ENCODE data around the gene PTPRA.
"Not testable (repeated sequence)": the region's sequence is repeated elsewhere in the genome, so short reads cannot be mapped to it uniquely, and the experiment has no call there.

PTPRA gene

GRCh38 chr20:3045816-3046676, 172.8 kb downstream of the PTPRA start, which contains the start of gene MRPS26:
TSS of gene MRPS26 (plus strand) at chr20:3046052. CDS start at chr20:3046069, 17 bp downstream.
- peak; percentile 41 to 62 (median 59) for DNase-seq
- Histone ChIP-seq H3K27me3 (replicated peaks; ENCODE audit: control insufficient read depth, insufficient read depth, low read length, poor library complexity, severe bottlenecking) (no peaks in the 10 kb centered on the region), H3K27ac (ENCODE audit: insufficient read depth, low read length, poor library complexity, severe bottlenecking) (peak within 1 kb of the TSS; percentile 76), H3K9me3 (ENCODE audit: control insufficient read depth, low read length) (no peaks in the 10 kb centered on the region), H3K4me1 (ENCODE audit: control insufficient read depth, insufficient read depth, low read length, poor library complexity, severe bottlenecking) (peaks cover 3% of the 10 kb centered on the region), H3K36me3 (ENCODE audit: control insufficient read depth, insufficient read depth, low read length) (peaks cover 19% of the 10 kb centered on the region), H3K4me3 (ENCODE audit: insufficient read depth, low read depth, low read length, poor library complexity, severe bottlenecking) (peak within 1 kb of the TSS; percentile 85)

GRCh38 chr20:3046677-3047462, 173.6 kb downstream of the PTPRA start:
- Histone ChIP-seq H3K4me3 (ENCODE audit: insufficient read depth, low read depth, low read length, poor library complexity, severe bottlenecking) (peak overlapping the region; percentile 85), H3K9me3 (ENCODE audit: control insufficient read depth, low read length) (no peaks in the 10 kb centered on the region), H3K27me3 (replicated peaks; ENCODE audit: control insufficient read depth, insufficient read depth, low read length, poor library complexity, severe bottlenecking) (no peaks in the 10 kb centered on the region), H3K4me1 (ENCODE audit: control insufficient read depth, insufficient read depth, low read length, poor library complexity, severe bottlenecking) (peaks cover 3% of the 10 kb centered on the region), H3K27ac (ENCODE audit: insufficient read depth, low read length, poor library complexity, severe bottlenecking) (peak overlapping the region; percentile 76), H3K36me3 (ENCODE audit: control insufficient read depth, insufficient read depth, low read length) (peaks cover 19% of the 10 kb centered on the region)
- DNase-seq: no peak

- peaks cover 3% of the 10 kb centered on the region for H3K4me1 ChIP-seq (ENCODE audit: control insufficient read depth, insufficient read depth, low read length, poor library complexity, severe bottlenecking)
- H3K36me3 ChIP-seq (ENCODE audit: control insufficient read depth, insufficient read depth, low read length): peaks cover 19% of the 10 kb centered on the region
- DNase-seq: no peak
- no peak overlapping the region for H3K4me3 ChIP-seq (ENCODE audit: insufficient read depth, low read depth, low read length, poor library complexity, severe bottlenecking)
- no peak overlapping the region for H3K27ac ChIP-seq (ENCODE audit: insufficient read depth, low read length, poor library complexity, severe bottlenecking)
- no peaks in the 10 kb centered on the region for H3K27me3 ChIP-seq (replicated peaks; ENCODE audit: control insufficient read depth, insufficient read depth, low read length, poor library complexity, severe bottlenecking)
- no peaks in the 10 kb centered on the region for H3K9me3 ChIP-seq (ENCODE audit: control insufficient read depth, low read length)
Observed at GRCh38 chr20:3047486-3048419, 174.5 kb downstream of the PTPRA start.

GRCh38 chr20:3051385-3052019, 178.2 kb downstream of the PTPRA start:
- Histone ChIP-seq H3K4me3 (ENCODE audit: insufficient read depth, low read depth, low read length, poor library complexity, severe bottlenecking) (no peak overlapping the region), H3K27me3 (replicated peaks; ENCODE audit: control insufficient read depth, insufficient read depth, low read length, poor library complexity, severe bottlenecking) (no peaks in the 10 kb centered on the region), H3K4me1 (ENCODE audit: control insufficient read depth, insufficient read depth, low read length, poor library complexity, severe bottlenecking) (peaks cover 3% of the 10 kb centered on the region), H3K9me3 (ENCODE audit: control insufficient read depth, low read length) (no peaks in the 10 kb centered on the region), H3K36me3 (ENCODE audit: control insufficient read depth, insufficient read depth, low read length) (peaks cover 19% of the 10 kb centered on the region), H3K27ac (ENCODE audit: insufficient read depth, low read length, poor library complexity, severe bottlenecking) (no peak overlapping the region)
- no peak for DNase-seq

- Histone ChIP-seq H3K27me3 (replicated peaks; ENCODE audit: control insufficient read depth, insufficient read depth, low read length, poor library complexity, severe bottlenecking) (no peaks in the 10 kb centered on the region), H3K9me3 (ENCODE audit: control insufficient read depth, low read length) (no peaks in the 10 kb centered on the region), H3K36me3 (ENCODE audit: control insufficient read depth, insufficient read depth, low read length) (no peaks in the 10 kb centered on the region), H3K27ac (ENCODE audit: insufficient read depth, low read length, poor library complexity, severe bottlenecking) (no peak overlapping the region), H3K4me3 (ENCODE audit: insufficient read depth, low read depth, low read length, poor library complexity, severe bottlenecking) (no peak overlapping the region), H3K4me1 (ENCODE audit: control insufficient read depth, insufficient read depth, low read length, poor library complexity, severe bottlenecking) (no peaks in the 10 kb centered on the region)
- DNase-seq: no peak
Observed at GRCh38 chr20:3059489-3059888, 186.2 kb downstream of the PTPRA start.

DNA sequence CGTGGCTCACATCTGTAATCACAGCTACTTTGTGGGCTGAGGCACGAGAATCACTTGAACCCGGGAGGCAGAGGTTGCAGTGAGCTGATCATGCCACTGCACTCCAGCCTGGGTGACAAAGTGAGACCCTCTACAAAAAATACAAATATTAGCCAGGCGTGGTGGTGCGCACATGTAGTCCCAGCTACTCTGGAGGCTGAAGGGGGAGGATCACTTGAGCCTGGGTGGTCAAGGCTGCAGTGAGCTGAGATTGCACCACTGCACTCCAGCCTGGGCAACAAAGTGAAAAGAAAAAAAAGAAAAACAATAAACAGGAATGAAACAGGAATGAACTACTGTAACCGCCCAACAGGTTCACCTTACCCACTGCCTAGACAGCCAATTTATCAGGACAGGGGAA, 190.8 kb downstream of the PTPRA start:
- DNase-seq: not testable (repeated sequence)

DNA sequence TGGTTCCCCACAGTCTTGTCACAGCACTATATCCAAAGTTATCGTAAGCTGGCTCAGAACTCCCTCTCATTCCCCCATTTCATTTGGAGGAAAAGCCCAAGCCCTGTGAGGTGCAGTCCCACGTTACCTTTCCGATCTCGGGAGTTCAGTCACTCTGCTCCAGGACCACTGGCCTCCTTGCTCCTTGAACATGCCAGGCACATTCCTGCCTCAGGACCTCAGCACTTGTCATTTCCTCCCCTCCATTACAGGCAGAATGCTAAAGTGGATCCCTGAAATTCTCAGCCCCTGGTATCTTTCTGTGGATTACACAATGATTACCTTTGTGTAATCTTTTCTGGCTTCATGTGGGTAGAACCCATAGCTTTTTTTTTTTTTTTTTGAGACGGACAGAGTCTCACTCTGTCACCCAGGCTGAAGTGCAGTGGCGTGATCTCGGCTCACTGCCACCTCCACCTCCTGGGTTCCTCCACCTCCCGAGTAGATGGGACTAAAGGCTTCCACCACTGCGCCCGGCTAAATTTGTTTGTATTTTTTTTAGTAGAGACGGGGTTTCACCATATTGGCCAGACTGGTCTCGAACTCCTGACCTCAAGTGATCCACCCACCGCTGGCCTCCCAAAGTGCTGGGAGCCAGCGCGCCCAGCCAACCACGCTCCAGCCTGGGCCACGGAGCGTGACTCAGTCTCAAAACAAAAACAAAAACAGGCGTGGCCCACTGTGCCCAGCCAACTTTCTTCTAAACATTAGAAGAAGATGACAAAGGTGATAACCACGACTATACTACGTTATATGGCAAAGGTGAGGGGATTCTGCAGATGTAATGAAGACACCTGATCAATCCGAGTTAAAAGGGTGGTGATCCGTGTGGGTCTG, 194.1 kb downstream of the PTPRA start:
- H3K36me3 ChIP-seq (ENCODE audit: control insufficient read depth, insufficient read depth, low read length): no peaks in the 10 kb centered on the region
- no peaks in the 10 kb centered on the region for H3K9me3 ChIP-seq (ENCODE audit: control insufficient read depth, low read length)
- no peak for DNase-seq
- no peak overlapping the region for H3K27ac ChIP-seq (ENCODE audit: insufficient read depth, low read length, poor library complexity, severe bottlenecking)
- no peaks in the 10 kb centered on the region for H3K27me3 ChIP-seq (replicated peaks; ENCODE audit: control insufficient read depth, insufficient read depth, low read length, poor library complexity, severe bottlenecking)
- peaks cover 8% of the 10 kb centered on the region for H3K4me1 ChIP-seq (ENCODE audit: control insufficient read depth, insufficient read depth, low read length, poor library complexity, severe bottlenecking)
- no peak overlapping the region for H3K4me3 ChIP-seq (ENCODE audit: insufficient read depth, low read depth, low read length, poor library complexity, severe bottlenecking)

More for the DNA sequence above, 190.8 kb downstream of the PTPRA start:
- H3K9me3 ChIP-seq (ENCODE audit: control insufficient read depth, low read length); H3K27me3 ChIP-seq (replicated peaks; ENCODE audit: control insufficient read depth, insufficient read depth, low read length, poor library complexity, severe bottlenecking); H3K27ac ChIP-seq (ENCODE audit: insufficient read depth, low read length, poor library complexity, severe bottlenecking); H3K4me3 ChIP-seq (ENCODE audit: insufficient read depth, low read depth, low read length, poor library complexity, severe bottlenecking); H3K4me1 ChIP-seq (ENCODE audit: control insufficient read depth, insufficient read depth, low read length, poor library complexity, severe bottlenecking); H3K36me3 ChIP-seq (ENCODE audit: control insufficient read depth, insufficient read depth, low read length): not testable (repeated sequence)

- Histone ChIP-seq H3K9me3 (ENCODE audit: control insufficient read depth, low read length) (no peaks in the 10 kb centered on the region), H3K36me3 (ENCODE audit: control insufficient read depth, insufficient read depth, low read length) (no peaks in the 10 kb centered on the region), H3K4me3 (ENCODE audit: insufficient read depth, low read depth, low read length, poor library complexity, severe bottlenecking) (no peak overlapping the region), H3K27me3 (replicated peaks; ENCODE audit: control insufficient read depth, insufficient read depth, low read length, poor library complexity, severe bottlenecking) (no peaks in the 10 kb centered on the region), H3K27ac (ENCODE audit: insufficient read depth, low read length, poor library complexity, severe bottlenecking) (no peak overlapping the region), H3K4me1 (ENCODE audit: control insufficient read depth, insufficient read depth, low read length, poor library complexity, severe bottlenecking) (peaks cover 11% of the 10 kb centered on the region)
- DNase-seq: no peak
Observed at GRCh38 chr20:3068075-3068474, 194.8 kb downstream of the PTPRA start.

All from effector memory CD4-positive, alpha-beta T cell (primary cell).